ENCODE data around the gene TCERG1L. TPM values are rescaled to one million over a fixed set of nuclear protein-coding genes. Genes with fewer than 3 reads are reported as not detected.

Gene TCERG1L
- total RNA-seq, 1 experiment from 2014 or later, result not detected

GRCh38 chr10:131198843-131199242 lies 112.7 kb downstream of the TCERG1L start:
- Histone ChIP-seq H3K27me3 (ENCODE audit: control insufficient read depth, insufficient read depth, low read length) (no peaks in the 10 kb centered on the region), H3K9me3 (ENCODE audit: control insufficient read depth, insufficient read depth, low read depth, low read length) (no peaks in the 10 kb centered on the region)
- POLR2A ChIA-PET, result no interaction called here

DNA sequence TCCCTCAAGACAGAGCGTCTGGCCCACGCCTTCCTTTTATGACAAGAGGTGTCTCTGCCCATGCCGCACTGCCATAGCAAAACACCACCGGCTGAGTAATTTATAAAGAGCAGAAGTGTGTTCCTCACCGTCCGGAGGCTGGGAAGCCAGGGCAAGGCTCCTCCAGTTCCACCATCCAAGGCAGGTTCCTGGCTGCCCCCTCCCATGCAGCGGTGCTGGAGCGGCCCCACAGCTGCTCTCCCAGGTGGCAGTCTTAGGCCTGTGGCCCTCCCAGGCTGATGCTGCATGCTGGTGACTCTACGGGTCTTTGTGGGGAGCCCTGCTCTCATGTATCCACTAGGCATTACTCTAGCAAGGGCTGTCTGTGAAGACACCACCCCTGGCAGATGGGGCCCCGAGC lies 113.1 kb downstream of the TCERG1L start:
- POLR2A ChIA-PET, result no interaction called here
- TF ChIP-seq POLR2AphosphoS5 (IDR thresholded peaks at IDR 0.05; ENCODE audit: low read depth, low read length), result no peak
- TF ChIP-seq SIN3A (IDR thresholded peaks at IDR 0.05; ENCODE audit: borderline replicate concordance, insufficient read depth, low read depth, low read length), result no peak
- TF ChIP-seq CTCF (IDR thresholded peaks at IDR 0.05), result no peak
- no peak for TF ChIP-seq TCF7L2 (IDR thresholded peaks at IDR 0.05; ENCODE audit: low read depth, low read length)
- TF ChIP-seq, protein P1, sequence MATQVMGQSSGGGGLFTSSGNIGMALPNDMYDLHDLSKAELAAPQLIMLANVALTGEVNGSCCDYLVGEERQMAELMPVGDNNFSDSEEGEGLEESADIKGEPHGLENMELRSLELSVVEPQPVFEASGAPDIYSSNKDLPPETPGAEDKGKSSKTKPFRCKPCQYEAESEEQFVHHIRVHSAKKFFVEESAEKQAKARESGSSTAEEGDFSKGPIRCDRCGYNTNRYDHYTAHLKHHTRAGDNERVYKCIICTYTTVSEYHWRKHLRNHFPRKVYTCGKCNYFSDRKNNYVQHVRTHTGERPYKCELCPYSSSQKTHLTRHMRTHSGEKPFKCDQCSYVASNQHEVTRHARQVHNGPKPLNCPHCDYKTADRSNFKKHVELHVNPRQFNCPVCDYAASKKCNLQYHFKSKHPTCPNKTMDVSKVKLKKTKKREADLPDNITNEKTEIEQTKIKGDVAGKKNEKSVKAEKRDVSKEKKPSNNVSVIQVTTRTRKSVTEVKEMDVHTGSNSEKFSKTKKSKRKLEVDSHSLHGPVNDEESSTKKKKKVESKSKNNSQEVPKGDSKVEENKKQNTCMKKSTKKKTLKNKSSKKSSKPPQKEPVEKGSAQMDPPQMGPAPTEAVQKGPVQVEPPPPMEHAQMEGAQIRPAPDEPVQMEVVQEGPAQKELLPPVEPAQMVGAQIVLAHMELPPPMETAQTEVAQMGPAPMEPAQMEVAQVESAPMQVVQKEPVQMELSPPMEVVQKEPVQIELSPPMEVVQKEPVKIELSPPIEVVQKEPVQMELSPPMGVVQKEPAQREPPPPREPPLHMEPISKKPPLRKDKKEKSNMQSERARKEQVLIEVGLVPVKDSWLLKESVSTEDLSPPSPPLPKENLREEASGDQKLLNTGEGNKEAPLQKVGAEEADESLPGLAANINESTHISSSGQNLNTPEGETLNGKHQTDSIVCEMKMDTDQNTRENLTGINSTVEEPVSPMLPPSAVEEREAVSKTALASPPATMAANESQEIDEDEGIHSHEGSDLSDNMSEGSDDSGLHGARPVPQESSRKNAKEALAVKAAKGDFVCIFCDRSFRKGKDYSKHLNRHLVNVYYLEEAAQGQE (IDR thresholded peaks at IDR 0.05; ENCODE audit: insufficient read depth in 1 of 2, low read depth in 2 of 2, low read length in 1 of 2), result no peak

More at GRCh38 chr10:131198843-131199242, 112.7 kb downstream of the TCERG1L start:
- Histone ChIP-seq H3K4me3 (ENCODE audit: low read depth in 2 of 2, low read length in 2 of 2) (no peak overlapping the region), H3K36me3 (ENCODE audit: control insufficient read depth, insufficient read depth, low read length) (no peaks in the 10 kb centered on the region), H3K4me1 (ENCODE audit: control insufficient read depth, insufficient read depth, low read length) (no peaks in the 10 kb centered on the region), H3K27ac (ENCODE audit: low read length) (no peak overlapping the region)
- in situ Hi-C loops (cut with HindIII; ENCODE audit: low pct_unique_long_range_greater_than_20kb, low sequenced_read_pairs), result no loop called here
- no TSS peak for BruUV-seq (replicated peaks)
- CTCF ChIA-PET, result no interaction called here
- intact Hi-C loops (cut with micrococcal nuclease; ENCODE audit: unreplicated experiment), result no loop called here
- DNase-seq (ENCODE audit: low read depth, low spot score), result no peak
- ATAC-seq, result no peak
- TF ChIP-seq CTCF (IDR thresholded peaks at IDR 0.05) (no peak), TCF7L2 (IDR thresholded peaks at IDR 0.05; ENCODE audit: low read depth, low read length) (no peak), SIN3A (IDR thresholded peaks at IDR 0.05; ENCODE audit: borderline replicate concordance, insufficient read depth, low read depth, low read length) (no peak), POLR2AphosphoS5 (IDR thresholded peaks at IDR 0.05; ENCODE audit: low read depth, low read length) (no peak)
- TF ChIP-seq, protein P1 (IDR thresholded peaks at IDR 0.05; ENCODE audit: insufficient read depth in 1 of 2, low read depth in 2 of 2, low read length in 1 of 2), result no peak

More for the DNA sequence above, 113.1 kb downstream of the TCERG1L start:
- no TSS peak for BruUV-seq (replicated peaks)
- in situ Hi-C loops (cut with HindIII; ENCODE audit: low pct_unique_long_range_greater_than_20kb, low sequenced_read_pairs), result no loop called here
- no peak overlapping the region for H3K27ac ChIP-seq (ENCODE audit: low read length)
- no peak for ATAC-seq
- intact Hi-C loops (cut with micrococcal nuclease; ENCODE audit: unreplicated experiment), result no loop called here
- CTCF ChIA-PET, result no interaction called here
- H3K27me3 ChIP-seq (ENCODE audit: control insufficient read depth, insufficient read depth, low read length), result no peaks in the 10 kb centered on the region
- no peaks in the 10 kb centered on the region for H3K36me3 ChIP-seq (ENCODE audit: control insufficient read depth, insufficient read depth, low read length)
- no peaks in the 10 kb centered on the region for H3K9me3 ChIP-seq (ENCODE audit: control insufficient read depth, insufficient read depth, low read depth, low read length)
- H3K4me1 ChIP-seq (ENCODE audit: control insufficient read depth, insufficient read depth, low read length), result no peaks in the 10 kb centered on the region
- H3K4me3 ChIP-seq (ENCODE audit: low read depth in 2 of 2, low read length in 2 of 2), result no peak overlapping the region
- DNase-seq (ENCODE audit: low read depth, low spot score), result no peak

Data from Panc1 (cell line).